Smooth muscle cell (in vitro differentiated cells): ENCODE data around the gene UFSP1. TPM values are rescaled to one million over a fixed set of nuclear protein-coding genes. Genes with fewer than 3 reads are reported as not detected.

Experiments
- DNase-seq: peaks from one replicate; lab custom pipeline; 2025; ENCODE audit not compliant: unreplicated experiment; lab: John Stamatoyannopoulos, UW
- H2AFZ ChIP-seq: fragments of 200-600 bp; sonication (generic); 2 replicates; pipeline ENCODE4 v1.6.0; 2016; ENCODE audit warnings: antibody characterized with exemption, low read depth, mild to moderate bottlenecking
- H3F3A ChIP-seq: fragments of 200-600 bp; sonication (generic); 2 replicates; pipeline ENCODE4 v1.6.0; 2017; ENCODE audit warnings: antibody characterized with exemption, low read depth
- H3K27ac ChIP-seq: fragments of 200-600 bp; sonication (generic); 2 replicates; pipeline ENCODE4 v1.5.1; 2016; ENCODE audit warnings: low read depth, mild to moderate bottlenecking
- H3K27me3 ChIP-seq: fragments of 200-600 bp; sonication (generic); 2 replicates; pipeline ENCODE4 v1.6.1; 2016; ENCODE audit warnings: low read depth, mild to moderate bottlenecking
- H3K36me3 ChIP-seq: fragments of 200-600 bp; sonication (generic); 2 replicates; pipeline ENCODE4 v1.5.1; 2016; ENCODE audit warnings: low read depth
- H3K4me1 ChIP-seq: fragments of 200-600 bp; sonication (generic); 2 replicates; pipeline ENCODE4 v1.5.1; 2016; ENCODE audit warnings: low read depth
- H3K4me2 ChIP-seq: fragments of 200-600 bp; sonication (generic); 2 replicates; pipeline ENCODE4 v1.6.0; 2016; ENCODE audit warnings: mild to moderate bottlenecking
- H3K4me3 ChIP-seq: fragments of 200-600 bp; sonication (generic); 2 replicates; pipeline ENCODE4 v1.5.1; 2016; ENCODE audit warnings: mild to moderate bottlenecking
- H3K79me2 ChIP-seq: fragments of 200-600 bp; sonication (generic); 2 replicates; pipeline ENCODE4 v1.6.0; 2016; ENCODE audit warnings: low read depth, mild to moderate bottlenecking
- H3K9ac ChIP-seq: fragments of 200-600 bp; sonication (generic); 2 replicates; pipeline ENCODE4 v1.6.0; 2016; ENCODE audit warnings: low read depth
- H3K9me3 ChIP-seq: fragments of 200-600 bp; sonication (generic); replicated peaks from 2 replicates; pipeline ENCODE4 v1.5.1; 2016; ENCODE audit warnings: low read depth
- H4K20me1 ChIP-seq: fragments of 200-600 bp; sonication (generic); 2 replicates; pipeline ENCODE4 v1.6.0; 2016; ENCODE audit warnings: low read depth
- CTCF ChIP-seq: fragments of 200-600 bp; sonication (generic); IDR thresholded peaks from 2 replicates; pipeline ENCODE4 v1.5.1; 2017; ENCODE audit warnings: borderline replicate concordance, mild to moderate bottlenecking, antibody characterized with exemption; ENCODE audit not compliant: insufficient read depth, poor library complexity, severe bottlenecking
- WGBS: methylation state at CpG from one replicate; pipeline ENCODE4 v1.1.7; 2016; ENCODE audit warnings: low lambda C conversion rate; 5-methylcytosine and 5-hydroxymethylcytosine counted together
- polyA plus RNA-seq: library from polyadenylated mRNA; unstranded; fragments of >200 nt; fragmentation: Nextera tagmentation; extraction: Ambion mirVana; gene quantifications from 2 replicates; pipeline ENCODE4 v1.2.1, GENCODE V29; 2016
- total RNA-seq: library from RNA; depleted of rRNA; stranded (reverse); fragments of >200 nt; gene quantifications from 2 replicates; pipeline ENCODE4 v1.2.3, GENCODE V29; 2014

UFSP1 gene
- total and polyA plus RNA-seq, 2 experiments from 2014 or later: 1.2 to 2.6 TPM

GRCh38 chr7:100878685-100879084, 10.8 kb downstream of the UFSP1 start:
- Histone ChIP-seq H3K79me2 (peaks cover 72% of the 10 kb centered on the region), H3K9ac (no peak overlapping the region), H3K4me1 (peaks cover 20% of the 10 kb centered on the region), H3K9me3 (no peaks in the 10 kb centered on the region), H2AFZ (no peak overlapping the region), H3K36me3 (peaks cover 11% of the 10 kb centered on the region), H3K27ac (no peak overlapping the region), H3K4me3 (no peak overlapping the region), H4K20me1 (peaks cover 80% of the 10 kb centered on the region), H3F3A (peaks cover 4% of the 10 kb centered on the region), H3K4me2 (no peak overlapping the region), H3K27me3 (no peaks in the 10 kb centered on the region)
- no peak for DNase-seq
- no peak for TF ChIP-seq CTCF
- WGBS: 93% methylated on average over 6 of the region's 6 CpGs

GRCh38 chr7:100878013-100878412, 11.5 kb downstream of the UFSP1 start:
- Histone ChIP-seq H3K4me1 (peaks cover 20% of the 10 kb centered on the region), H3K27ac (no peak overlapping the region), H3K9ac (no peak overlapping the region), H2AFZ (no peak overlapping the region), H3K9me3 (no peaks in the 10 kb centered on the region), H3K4me3 (no peak overlapping the region), H3K4me2 (no peak overlapping the region), H3K79me2 (peaks cover 71% of the 10 kb centered on the region), H3K27me3 (no peaks in the 10 kb centered on the region), H3F3A (peaks cover 9% of the 10 kb centered on the region), H3K36me3 (peaks cover 11% of the 10 kb centered on the region), H4K20me1 (peaks cover 73% of the 10 kb centered on the region)
- TF ChIP-seq CTCF: no peak
- 85% methylated on average over 7 of the region's 7 CpGs for WGBS
- no peak for DNase-seq

GRCh38 chr7:100875356-100875751, 14.2 kb downstream of the UFSP1 start:
- Histone ChIP-seq H4K20me1 (peaks cover 50% of the 10 kb centered on the region), H3K9ac (peak overlapping the region; percentile 98), H2AFZ (peak overlapping the region; percentile 77), H3K4me3 (peak overlapping the region; percentile 100), H3K9me3 (no peaks in the 10 kb centered on the region), H3K4me2 (peak overlapping the region; percentile 90), H3K27me3 (no peaks in the 10 kb centered on the region), H3K4me1 (peaks cover 20% of the 10 kb centered on the region), H3K36me3 (peaks cover 11% of the 10 kb centered on the region), H3K27ac (peak overlapping the region; percentile 97), H3F3A (peaks cover 10% of the 10 kb centered on the region), H3K79me2 (peaks cover 54% of the 10 kb centered on the region)
- no peak for TF ChIP-seq CTCF
- no peak for DNase-seq
- WGBS: under 1% methylated on average over 26 of the region's 39 CpGs
